ENCODE results near the gene KPNA5.

KPNA5 gene

DNA sequence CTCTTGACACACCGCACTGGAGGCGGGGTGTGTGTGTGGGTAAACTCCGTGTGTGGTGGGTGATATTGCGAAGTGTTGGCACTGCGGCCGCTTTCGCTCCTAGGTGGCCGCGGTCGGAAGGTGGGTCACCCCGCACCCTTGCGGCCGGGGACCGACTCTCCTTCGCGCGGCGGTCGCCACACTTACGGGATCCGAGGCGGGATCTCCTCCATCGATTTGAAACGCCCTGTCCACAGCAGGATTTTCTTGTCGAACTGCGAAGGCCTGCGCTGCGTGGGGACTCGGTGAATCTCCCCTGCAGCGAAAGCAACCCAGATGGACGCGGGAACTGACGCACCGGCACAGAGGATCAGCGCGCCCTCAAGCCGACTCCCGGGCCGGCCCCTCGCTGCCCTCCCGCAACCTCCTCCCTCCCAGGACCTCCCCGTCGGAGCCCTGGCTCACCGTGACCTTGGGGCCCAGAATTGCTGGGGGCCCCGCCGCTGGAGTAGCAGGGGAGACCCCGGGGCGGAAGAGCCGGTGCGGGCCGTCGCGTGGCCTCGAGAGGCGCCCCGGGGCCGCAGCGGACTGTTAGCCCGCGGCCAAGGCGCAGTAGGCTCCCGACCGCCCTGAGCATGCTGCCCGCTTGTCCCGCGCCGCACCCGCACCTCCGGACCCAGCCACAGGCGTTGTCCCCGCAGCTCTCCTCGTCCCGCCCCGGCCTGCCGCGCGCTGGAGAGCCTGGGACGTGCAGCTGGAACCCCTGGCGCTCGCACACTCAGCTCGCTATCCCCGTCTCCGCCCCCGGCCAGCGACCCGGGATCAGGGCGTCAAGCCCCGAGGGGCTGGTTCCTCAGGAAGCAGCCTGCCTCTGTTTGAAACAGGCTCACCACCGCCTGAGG, 84.2 kb downstream of the KPNA5 start, which contains the start of gene FAM162B:
Gene FAM162B (minus strand): TSS at position 759 of the 881 bp plus-strand sequence. CDS start 143 bp downstream, at position 616.
- no peak within 1 kb of the TSS for H3K9ac ChIP-seq (ENCODE audit: low read depth, low read length)
- no peak within 1 kb of the TSS for H3K4me3 ChIP-seq (ENCODE audit: low read depth in 1 of 2, low read length in 2 of 2)
- no peaks in the 10 kb centered on the region for H4K20me1 ChIP-seq (ENCODE audit: insufficient read depth, low read length)
- H3K36me3 ChIP-seq (ENCODE audit: insufficient read depth, low read length): no peaks in the 10 kb centered on the region
- H3K4me1 ChIP-seq (ENCODE audit: insufficient read depth, low read length): no peaks in the 10 kb centered on the region
- H3K4me2 ChIP-seq (ENCODE audit: insufficient read depth, low read length): no peak within 1 kb of the TSS
- TF ChIP-seq, protein P1, sequence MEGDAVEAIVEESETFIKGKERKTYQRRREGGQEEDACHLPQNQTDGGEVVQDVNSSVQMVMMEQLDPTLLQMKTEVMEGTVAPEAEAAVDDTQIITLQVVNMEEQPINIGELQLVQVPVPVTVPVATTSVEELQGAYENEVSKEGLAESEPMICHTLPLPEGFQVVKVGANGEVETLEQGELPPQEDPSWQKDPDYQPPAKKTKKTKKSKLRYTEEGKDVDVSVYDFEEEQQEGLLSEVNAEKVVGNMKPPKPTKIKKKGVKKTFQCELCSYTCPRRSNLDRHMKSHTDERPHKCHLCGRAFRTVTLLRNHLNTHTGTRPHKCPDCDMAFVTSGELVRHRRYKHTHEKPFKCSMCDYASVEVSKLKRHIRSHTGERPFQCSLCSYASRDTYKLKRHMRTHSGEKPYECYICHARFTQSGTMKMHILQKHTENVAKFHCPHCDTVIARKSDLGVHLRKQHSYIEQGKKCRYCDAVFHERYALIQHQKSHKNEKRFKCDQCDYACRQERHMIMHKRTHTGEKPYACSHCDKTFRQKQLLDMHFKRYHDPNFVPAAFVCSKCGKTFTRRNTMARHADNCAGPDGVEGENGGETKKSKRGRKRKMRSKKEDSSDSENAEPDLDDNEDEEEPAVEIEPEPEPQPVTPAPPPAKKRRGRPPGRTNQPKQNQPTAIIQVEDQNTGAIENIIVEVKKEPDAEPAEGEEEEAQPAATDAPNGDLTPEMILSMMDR (IDR thresholded peaks at IDR 0.05; ENCODE audit: borderline replicate concordance, extremely low read depth, low read length, poor library complexity, severe bottlenecking): no peak
- no peak for TF ChIP-seq EZH2 (IDR thresholded peaks at IDR 0.05; ENCODE audit: borderline replicate concordance, low read depth, low read length, severe bottlenecking)
- no peak within 1 kb of the TSS for H3K27ac ChIP-seq (ENCODE audit: low read length)
- H3K27me3 ChIP-seq (ENCODE audit: insufficient read depth, low read length, poor library complexity): no peaks in the 10 kb centered on the region
- H2AFZ ChIP-seq (ENCODE audit: low read depth, low read length): no peak within 1 kb of the TSS
- ATAC-seq (ENCODE audit: insufficient read depth, low read depth) (no peak), DNase-seq (no peak)
- H3K9me3 ChIP-seq (ENCODE audit: insufficient read depth, low read length, severe bottlenecking): no peaks in the 10 kb centered on the region
- no peaks in the 10 kb centered on the region for H3K79me2 ChIP-seq (ENCODE audit: insufficient read depth, low read length)

DNA sequence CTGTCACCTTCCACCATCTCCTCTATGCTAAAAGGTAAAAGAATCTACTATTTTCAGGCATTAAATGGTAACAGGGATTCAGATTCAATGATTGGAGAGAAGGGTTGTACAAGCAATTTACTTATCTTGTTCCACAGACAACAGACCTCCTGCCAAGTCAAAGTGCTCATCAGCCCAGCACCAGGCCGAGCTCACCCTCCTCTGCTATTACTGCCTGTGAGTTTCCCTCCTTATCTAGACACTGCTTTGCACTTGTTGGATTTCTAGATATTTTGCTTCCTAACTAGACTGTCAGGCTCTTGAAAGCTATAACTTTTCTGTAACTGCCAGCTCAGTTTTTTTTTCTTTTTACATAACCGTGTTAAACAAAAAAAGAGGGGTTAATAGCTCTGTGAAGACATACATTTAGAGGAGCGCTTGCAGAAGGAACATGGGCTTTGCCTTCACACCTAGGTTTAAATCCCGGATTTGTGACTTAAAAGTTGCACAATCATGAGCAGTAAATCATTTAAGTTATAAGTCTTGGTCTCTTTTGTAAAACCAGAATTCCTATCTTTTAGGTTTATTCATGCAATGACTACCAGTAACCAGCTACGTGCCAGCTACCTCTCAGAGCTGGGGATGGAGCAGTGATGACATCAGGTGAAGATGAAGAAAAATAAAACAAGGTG, 85.6 kb downstream of the KPNA5 start:
- Histone ChIP-seq H3K4me3 (ENCODE audit: low read depth in 1 of 2, low read length in 2 of 2) (no peak overlapping the region), H3K27ac (ENCODE audit: low read length) (no peak overlapping the region), H3K27me3 (ENCODE audit: insufficient read depth, low read length, poor library complexity) (no peaks in the 10 kb centered on the region), H3K9me3 (ENCODE audit: insufficient read depth, low read length, severe bottlenecking) (no peaks in the 10 kb centered on the region), H3K4me1 (ENCODE audit: insufficient read depth, low read length) (no peaks in the 10 kb centered on the region), H2AFZ (ENCODE audit: low read depth, low read length) (no peak overlapping the region), H3K4me2 (ENCODE audit: insufficient read depth, low read length) (no peak overlapping the region), H3K79me2 (ENCODE audit: insufficient read depth, low read length) (no peaks in the 10 kb centered on the region), H3K9ac (ENCODE audit: low read depth, low read length) (no peak overlapping the region), H4K20me1 (ENCODE audit: insufficient read depth, low read length) (no peaks in the 10 kb centered on the region), H3K36me3 (ENCODE audit: insufficient read depth, low read length) (no peaks in the 10 kb centered on the region)
- ATAC-seq (ENCODE audit: insufficient read depth, low read depth): no peak
- no peak for DNase-seq
- TF ChIP-seq, protein P1 (IDR thresholded peaks at IDR 0.05; ENCODE audit: borderline replicate concordance, extremely low read depth, low read length, poor library complexity, severe bottlenecking): no peak
- no peak for TF ChIP-seq EZH2 (IDR thresholded peaks at IDR 0.05; ENCODE audit: borderline replicate concordance, low read depth, low read length, severe bottlenecking)

DNA sequence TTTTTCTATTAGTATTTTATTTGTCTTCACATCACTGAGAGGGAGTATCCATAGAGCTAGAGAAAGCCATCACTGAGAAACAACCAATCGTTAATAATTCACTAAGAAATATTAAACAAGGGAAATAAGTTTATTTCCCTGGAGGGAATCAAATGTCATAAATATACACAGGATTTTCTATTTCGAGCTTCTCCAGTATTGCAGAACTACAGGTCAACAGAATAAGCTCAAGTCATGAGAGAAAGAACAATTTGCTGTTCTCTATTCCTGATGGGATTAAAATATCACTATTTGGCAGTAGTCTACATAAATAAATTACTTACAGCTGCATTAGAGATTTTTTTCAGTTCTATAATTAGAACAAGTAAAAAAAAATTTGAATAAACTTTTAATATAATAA, 86.7 kb downstream of the KPNA5 start:
- Histone ChIP-seq H4K20me1 (ENCODE audit: insufficient read depth, low read length) (no peaks in the 10 kb centered on the region), H3K9ac (ENCODE audit: low read depth, low read length) (no peak overlapping the region), H3K9me3 (ENCODE audit: insufficient read depth, low read length, severe bottlenecking) (no peaks in the 10 kb centered on the region), H3K79me2 (ENCODE audit: insufficient read depth, low read length) (no peaks in the 10 kb centered on the region), H3K4me2 (ENCODE audit: insufficient read depth, low read length) (no peak overlapping the region), H3K36me3 (ENCODE audit: insufficient read depth, low read length) (no peaks in the 10 kb centered on the region), H3K27ac (ENCODE audit: low read length) (no peak overlapping the region), H3K27me3 (ENCODE audit: insufficient read depth, low read length, poor library complexity) (peaks cover 6% of the 10 kb centered on the region), H3K4me3 (ENCODE audit: low read depth in 1 of 2, low read length in 2 of 2) (no peak overlapping the region), H2AFZ (ENCODE audit: low read depth, low read length) (no peak overlapping the region), H3K4me1 (ENCODE audit: insufficient read depth, low read length) (no peaks in the 10 kb centered on the region)
- ATAC-seq (ENCODE audit: insufficient read depth, low read depth): no peak
- TF ChIP-seq, protein P1 (IDR thresholded peaks at IDR 0.05; ENCODE audit: borderline replicate concordance, extremely low read depth, low read length, poor library complexity, severe bottlenecking): no peak
- no peak for TF ChIP-seq EZH2 (IDR thresholded peaks at IDR 0.05; ENCODE audit: borderline replicate concordance, low read depth, low read length, severe bottlenecking)
- DNase-seq: no peak
